DOHH2 (cell line): ENCODE results near the gene RASD2.

Experiments used
- EZH2phosphoT487 ChIP-seq: fragments of 200-600 bp; sonication (generic); IDR thresholded peaks from 2 replicates; pipeline ENCODE4 v1.6.1; 2017; ENCODE audit warnings: borderline replicate concordance, mild to moderate bottlenecking, antibody characterized with exemption, low read length, moderate library complexity, mixed read lengths
- TF ChIP-seq, protein P1 (sequence below): fragments of 200-600 bp; sonication (generic); IDR thresholded peaks from one replicate; pipeline ENCODE4 v1.5.1; 2014; ENCODE audit warnings: antibody characterized with exemption, mild to moderate bottlenecking, low read depth, low read length; ENCODE audit not compliant: poor library complexity, severe bottlenecking

DNA sequence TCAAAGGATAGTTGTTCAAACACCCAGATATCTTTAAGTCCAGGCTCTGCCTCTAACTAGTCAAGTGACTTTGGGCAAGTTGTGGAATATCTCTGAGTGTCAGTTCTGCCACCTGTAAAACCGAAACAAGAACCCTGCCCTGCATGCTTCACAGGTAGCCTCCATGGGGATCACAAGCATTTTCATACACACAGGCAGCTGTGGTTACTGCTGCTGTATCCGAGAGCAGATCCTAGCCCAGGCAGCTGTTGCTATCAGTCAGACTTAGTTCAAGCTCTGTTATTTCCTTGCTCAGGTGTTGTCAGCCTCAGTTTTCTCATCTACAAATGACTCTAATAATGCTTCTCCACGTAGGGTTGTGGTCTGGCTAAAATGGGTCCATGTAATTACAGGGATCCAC is 6.5 kb upstream of the RASD2 start:
- TF ChIP-seq, protein P1, sequence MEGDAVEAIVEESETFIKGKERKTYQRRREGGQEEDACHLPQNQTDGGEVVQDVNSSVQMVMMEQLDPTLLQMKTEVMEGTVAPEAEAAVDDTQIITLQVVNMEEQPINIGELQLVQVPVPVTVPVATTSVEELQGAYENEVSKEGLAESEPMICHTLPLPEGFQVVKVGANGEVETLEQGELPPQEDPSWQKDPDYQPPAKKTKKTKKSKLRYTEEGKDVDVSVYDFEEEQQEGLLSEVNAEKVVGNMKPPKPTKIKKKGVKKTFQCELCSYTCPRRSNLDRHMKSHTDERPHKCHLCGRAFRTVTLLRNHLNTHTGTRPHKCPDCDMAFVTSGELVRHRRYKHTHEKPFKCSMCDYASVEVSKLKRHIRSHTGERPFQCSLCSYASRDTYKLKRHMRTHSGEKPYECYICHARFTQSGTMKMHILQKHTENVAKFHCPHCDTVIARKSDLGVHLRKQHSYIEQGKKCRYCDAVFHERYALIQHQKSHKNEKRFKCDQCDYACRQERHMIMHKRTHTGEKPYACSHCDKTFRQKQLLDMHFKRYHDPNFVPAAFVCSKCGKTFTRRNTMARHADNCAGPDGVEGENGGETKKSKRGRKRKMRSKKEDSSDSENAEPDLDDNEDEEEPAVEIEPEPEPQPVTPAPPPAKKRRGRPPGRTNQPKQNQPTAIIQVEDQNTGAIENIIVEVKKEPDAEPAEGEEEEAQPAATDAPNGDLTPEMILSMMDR = no peak
- no peak for TF ChIP-seq EZH2phosphoT487
